Measurements from ENCODE around the gene RASA3.

DNA sequence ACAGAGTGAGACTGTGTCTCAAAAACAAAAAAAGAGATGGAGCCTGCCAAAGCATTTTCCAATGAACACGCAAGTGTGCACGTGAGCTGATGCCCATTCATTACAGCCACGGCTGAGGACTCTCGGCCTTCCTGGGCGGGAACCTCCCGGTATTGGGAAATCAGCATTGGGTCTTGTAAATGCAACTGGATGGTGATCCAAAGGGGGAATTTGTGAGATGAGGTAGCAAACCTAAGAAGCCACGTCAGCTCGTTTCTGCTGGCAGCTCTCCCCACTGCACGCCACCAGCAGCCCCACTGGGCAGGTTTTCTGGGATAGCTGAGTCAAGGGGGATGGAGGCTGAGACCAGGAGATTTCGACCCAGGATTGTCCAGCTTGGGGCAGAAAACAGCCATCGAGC is 170.0 kb downstream of the RASA3 start:
- TF ChIP-seq, protein P1, sequence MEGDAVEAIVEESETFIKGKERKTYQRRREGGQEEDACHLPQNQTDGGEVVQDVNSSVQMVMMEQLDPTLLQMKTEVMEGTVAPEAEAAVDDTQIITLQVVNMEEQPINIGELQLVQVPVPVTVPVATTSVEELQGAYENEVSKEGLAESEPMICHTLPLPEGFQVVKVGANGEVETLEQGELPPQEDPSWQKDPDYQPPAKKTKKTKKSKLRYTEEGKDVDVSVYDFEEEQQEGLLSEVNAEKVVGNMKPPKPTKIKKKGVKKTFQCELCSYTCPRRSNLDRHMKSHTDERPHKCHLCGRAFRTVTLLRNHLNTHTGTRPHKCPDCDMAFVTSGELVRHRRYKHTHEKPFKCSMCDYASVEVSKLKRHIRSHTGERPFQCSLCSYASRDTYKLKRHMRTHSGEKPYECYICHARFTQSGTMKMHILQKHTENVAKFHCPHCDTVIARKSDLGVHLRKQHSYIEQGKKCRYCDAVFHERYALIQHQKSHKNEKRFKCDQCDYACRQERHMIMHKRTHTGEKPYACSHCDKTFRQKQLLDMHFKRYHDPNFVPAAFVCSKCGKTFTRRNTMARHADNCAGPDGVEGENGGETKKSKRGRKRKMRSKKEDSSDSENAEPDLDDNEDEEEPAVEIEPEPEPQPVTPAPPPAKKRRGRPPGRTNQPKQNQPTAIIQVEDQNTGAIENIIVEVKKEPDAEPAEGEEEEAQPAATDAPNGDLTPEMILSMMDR (IDR thresholded peaks at IDR 0.05): no peak
- TF ChIP-seq POLR2A (IDR thresholded peaks at IDR 0.05) (no peak), POLR2AphosphoS5 (IDR thresholded peaks at IDR 0.05) (no peak), EP300 (IDR thresholded peaks at IDR 0.05) (no peak)

Data from sigmoid colon (tissue), 4 donors.